ENCODE measurements around the gene SOBP. TPM values are rescaled to one million over a fixed set of nuclear protein-coding genes. Genes with fewer than 3 reads are reported as not detected.

Gene SOBP
- total and polyA plus RNA-seq, 9 donors, result 8.7 to 31.3 (median 25.8) TPM

- TF ChIP-seq CTCF (IDR thresholded peaks at IDR 0.05) (no peak), EP300 (IDR thresholded peaks at IDR 0.05) (no peak), POLR2A (IDR thresholded peaks at IDR 0.05) (no peak)
- Histone ChIP-seq H3K4me1 (ENCODE audit: insufficient read depth) (peaks cover 3% of the 10 kb centered on the region), H3K27ac (no peak overlapping the region), H3K4me3 (no peak overlapping the region), H3K9me3 (no peaks in the 10 kb centered on the region), H3K36me3 (no peaks in the 10 kb centered on the region), H3K27me3 (no peaks in the 10 kb centered on the region)
- DNase-seq, result no peak
- intact Hi-C loops (cut with DNase I), result no loop called here
- WGBS, 3 donors, result 86 to 87% (median 87%) methylated on average over 2 of the region's 2 CpGs
Measured at GRCh38 chr6:107543567-107543966, 53.6 kb downstream of the SOBP start.

- 43 to 63% (median 43%) methylated on average over 4 of the region's 4 CpGs for WGBS, 3 donors
- no peaks in the 10 kb centered on the region for H3K27me3 ChIP-seq
- H3K36me3 ChIP-seq, result no peaks in the 10 kb centered on the region
- no peak overlapping the region for H3K4me3 ChIP-seq
- no peaks in the 10 kb centered on the region for H3K4me1 ChIP-seq (ENCODE audit: insufficient read depth)
- no peak for DNase-seq
- TF ChIP-seq POLR2A (IDR thresholded peaks at IDR 0.05) (no peak), EP300 (IDR thresholded peaks at IDR 0.05) (no peak), CTCF (IDR thresholded peaks at IDR 0.05) (no peak)
- H3K9me3 ChIP-seq, result no peaks in the 10 kb centered on the region
- intact Hi-C loops (cut with DNase I), result no loop called here
- H3K27ac ChIP-seq, result no peak overlapping the region
Measured at GRCh38 chr6:107545763-107546162, 55.8 kb downstream of the SOBP start.

GRCh38 chr6:107546691-107547450 is 57.0 kb downstream of the SOBP start:
- Histone ChIP-seq H3K9me3 (no peaks in the 10 kb centered on the region), H3K27me3 (no peaks in the 10 kb centered on the region), H3K27ac (no peak overlapping the region), H3K36me3 (no peaks in the 10 kb centered on the region), H3K4me1 (ENCODE audit: insufficient read depth) (no peaks in the 10 kb centered on the region), H3K4me3 (no peak overlapping the region)
- 82 to 85% (median 83%) methylated on average over 6 of the region's 6 CpGs for WGBS, 3 donors
- no peak for TF ChIP-seq CTCF (IDR thresholded peaks at IDR 0.05)
- TF ChIP-seq POLR2A (IDR thresholded peaks at IDR 0.05), result no peak
- TF ChIP-seq EP300 (IDR thresholded peaks at IDR 0.05), result no peak
- intact Hi-C loops (cut with DNase I), result no loop called here
- no peak for DNase-seq

GRCh38 chr6:107547451-107547840 is 57.5 kb downstream of the SOBP start:
- WGBS, 3 donors, result 45 to 94% (median 50%) methylated on average over 2 of the region's 2 CpGs
- intact Hi-C loops (cut with DNase I), result no loop called here

GRCh38 chr6:107550241-107550840 is 60.4 kb downstream of the SOBP start:
- no peaks in the 10 kb centered on the region for H3K27me3 ChIP-seq

More at GRCh38 chr6:107547451-107547840, 57.5 kb downstream of the SOBP start:
- H3K4me3 ChIP-seq, result no peak overlapping the region
- DNase-seq, result no peak
- H3K36me3 ChIP-seq, result no peaks in the 10 kb centered on the region
- no peak overlapping the region for H3K27ac ChIP-seq
- no peaks in the 10 kb centered on the region for H3K4me1 ChIP-seq (ENCODE audit: insufficient read depth)
- H3K9me3 ChIP-seq, result no peaks in the 10 kb centered on the region
- no peak for TF ChIP-seq EP300 (IDR thresholded peaks at IDR 0.05)
- no peak for TF ChIP-seq POLR2A (IDR thresholded peaks at IDR 0.05)
- no peaks in the 10 kb centered on the region for H3K27me3 ChIP-seq

More at GRCh38 chr6:107550241-107550840, 60.4 kb downstream of the SOBP start:
- TF ChIP-seq POLR2A (IDR thresholded peaks at IDR 0.05), result no peak
- Histone ChIP-seq H3K4me1 (ENCODE audit: insufficient read depth) (no peaks in the 10 kb centered on the region), H3K27ac (no peak overlapping the region), H3K4me3 (no peak overlapping the region), H3K36me3 (no peaks in the 10 kb centered on the region), H3K9me3 (no peaks in the 10 kb centered on the region)
- DNase-seq, result no peak
- intact Hi-C loops (cut with DNase I), result no loop called here
- WGBS, 3 donors, result 94 to 97% (median 96%) methylated on average over 10 of the region's 10 CpGs
